GM10266 (cell line): Measurements from ENCODE around the gene APBA1.

Source experiments
- DNase-seq: peaks from one replicate; pipeline ENCODE4 v3.0.0; 2012; ENCODE audit errors: extremely low spot score
- TF ChIP-seq, protein P1 (sequence below): IDR thresholded peaks from 2 replicates; pipeline ENCODE4 v1.5.1; 2012; ENCODE audit warnings: mild to moderate bottlenecking, low read depth; ENCODE audit not compliant: control insufficient read depth, insufficient read depth; ENCODE audit errors: missing control alignments

Gene APBA1

DNA sequence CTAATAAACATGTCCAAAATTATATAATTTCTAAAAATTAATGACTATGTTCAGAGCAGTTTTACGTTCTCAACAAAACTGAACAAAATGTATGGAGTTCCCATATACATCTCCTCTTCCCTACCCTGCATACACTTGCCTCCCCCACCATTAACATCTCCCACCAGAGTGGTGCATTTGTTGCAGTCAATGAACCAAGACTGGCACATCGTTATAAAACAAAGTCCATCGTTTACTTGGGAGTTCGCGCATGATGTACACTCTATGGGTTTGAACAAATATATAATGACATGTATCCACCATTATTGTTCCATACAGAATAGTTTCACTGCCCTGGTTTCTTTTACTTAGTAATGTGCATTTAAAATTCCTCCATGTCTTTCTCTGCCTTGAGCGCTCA is 130.1 kb downstream of the APBA1 start:
- TF ChIP-seq, protein P1, sequence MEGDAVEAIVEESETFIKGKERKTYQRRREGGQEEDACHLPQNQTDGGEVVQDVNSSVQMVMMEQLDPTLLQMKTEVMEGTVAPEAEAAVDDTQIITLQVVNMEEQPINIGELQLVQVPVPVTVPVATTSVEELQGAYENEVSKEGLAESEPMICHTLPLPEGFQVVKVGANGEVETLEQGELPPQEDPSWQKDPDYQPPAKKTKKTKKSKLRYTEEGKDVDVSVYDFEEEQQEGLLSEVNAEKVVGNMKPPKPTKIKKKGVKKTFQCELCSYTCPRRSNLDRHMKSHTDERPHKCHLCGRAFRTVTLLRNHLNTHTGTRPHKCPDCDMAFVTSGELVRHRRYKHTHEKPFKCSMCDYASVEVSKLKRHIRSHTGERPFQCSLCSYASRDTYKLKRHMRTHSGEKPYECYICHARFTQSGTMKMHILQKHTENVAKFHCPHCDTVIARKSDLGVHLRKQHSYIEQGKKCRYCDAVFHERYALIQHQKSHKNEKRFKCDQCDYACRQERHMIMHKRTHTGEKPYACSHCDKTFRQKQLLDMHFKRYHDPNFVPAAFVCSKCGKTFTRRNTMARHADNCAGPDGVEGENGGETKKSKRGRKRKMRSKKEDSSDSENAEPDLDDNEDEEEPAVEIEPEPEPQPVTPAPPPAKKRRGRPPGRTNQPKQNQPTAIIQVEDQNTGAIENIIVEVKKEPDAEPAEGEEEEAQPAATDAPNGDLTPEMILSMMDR: no peak
- DNase-seq: no peak

DNA sequence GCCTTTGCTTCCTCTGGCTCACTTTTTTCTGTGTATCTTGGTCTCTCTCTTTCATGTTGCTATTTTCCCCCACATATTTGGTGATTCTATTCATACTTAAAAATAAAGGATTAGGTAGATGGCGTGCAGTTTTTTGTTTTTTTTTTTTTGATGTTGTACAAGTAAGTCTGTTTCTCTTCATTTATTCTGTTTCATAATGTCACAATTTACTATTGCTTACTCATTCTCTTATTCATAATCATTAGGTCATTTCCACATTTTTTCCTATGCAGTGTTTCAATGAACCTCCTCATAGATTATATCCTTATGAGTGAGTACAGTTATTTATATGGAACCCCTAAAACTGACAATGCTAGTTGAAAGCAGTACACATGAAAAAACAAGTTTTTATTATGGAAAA is 136.3 kb downstream of the APBA1 start:
- TF ChIP-seq, protein P1: no peak
- no peak for DNase-seq

DNA sequence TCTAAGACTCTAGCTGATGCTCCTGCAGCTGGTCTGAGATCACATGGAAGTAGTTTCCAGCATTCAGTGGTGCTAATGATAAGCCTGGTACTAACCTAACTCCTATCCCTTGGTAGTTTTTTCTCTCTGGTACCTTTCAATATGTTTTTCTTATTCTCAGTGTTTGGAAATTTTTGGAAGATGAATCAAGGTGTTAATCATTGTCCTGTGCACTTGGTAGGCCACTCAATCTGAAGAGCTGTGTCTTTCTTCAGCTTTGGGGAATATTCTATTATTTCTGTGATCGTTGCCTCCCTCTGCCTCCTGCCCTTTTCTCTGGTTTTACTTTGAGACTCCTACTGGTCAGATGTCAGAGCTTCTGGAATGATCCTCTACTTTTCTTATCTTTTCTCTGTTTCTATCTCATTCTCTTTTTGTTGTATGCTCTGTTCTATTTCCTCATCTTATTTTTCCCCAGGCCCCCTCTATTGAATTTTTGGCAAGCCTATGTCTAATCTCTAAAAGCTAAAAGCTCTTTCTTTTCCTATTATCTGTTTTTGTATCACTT is 136.8 kb downstream of the APBA1 start:
- no peak for DNase-seq
- TF ChIP-seq, protein P1: no peak

DNA sequence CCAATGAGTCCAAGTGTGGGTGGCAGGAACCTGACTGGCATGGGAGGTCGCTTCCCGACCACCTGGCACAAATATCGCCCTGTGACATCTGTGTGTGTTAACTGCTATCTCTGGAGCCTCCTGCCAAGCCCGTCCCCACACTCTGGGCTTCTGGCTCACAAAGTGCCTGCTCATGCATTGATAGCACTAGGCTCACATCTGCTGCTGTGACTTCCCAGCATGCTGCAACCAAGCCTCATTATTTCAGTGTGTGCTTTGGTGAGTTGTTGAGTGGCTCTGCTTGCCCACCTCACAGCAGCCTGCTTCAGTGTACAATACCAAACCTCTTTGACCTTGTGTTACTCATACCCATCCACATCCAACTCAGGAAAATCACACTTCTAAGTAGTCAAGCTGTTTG is 139.8 kb downstream of the APBA1 start:
- TF ChIP-seq, protein P1: no peak
- no peak for DNase-seq

DNA sequence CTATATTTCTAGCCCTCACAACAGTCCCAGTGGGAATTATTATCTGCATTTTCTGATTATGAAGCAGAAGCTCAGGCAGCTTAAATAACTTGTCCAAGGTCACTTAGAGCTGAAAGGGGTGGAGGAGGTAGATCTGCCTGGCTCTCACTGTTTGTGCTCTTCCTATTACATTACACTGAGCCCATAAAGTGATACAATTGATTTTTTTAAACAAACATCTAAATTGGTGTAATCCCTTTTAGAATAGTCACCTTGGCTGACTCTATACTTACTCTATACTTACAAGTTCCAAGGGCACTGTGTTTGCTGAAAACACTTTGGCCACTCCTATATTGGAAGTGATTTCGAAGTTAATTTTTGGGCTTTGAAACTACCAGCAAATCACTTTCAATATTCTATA is 144.7 kb downstream of the APBA1 start:
- TF ChIP-seq, protein P1: no peak

DNA sequence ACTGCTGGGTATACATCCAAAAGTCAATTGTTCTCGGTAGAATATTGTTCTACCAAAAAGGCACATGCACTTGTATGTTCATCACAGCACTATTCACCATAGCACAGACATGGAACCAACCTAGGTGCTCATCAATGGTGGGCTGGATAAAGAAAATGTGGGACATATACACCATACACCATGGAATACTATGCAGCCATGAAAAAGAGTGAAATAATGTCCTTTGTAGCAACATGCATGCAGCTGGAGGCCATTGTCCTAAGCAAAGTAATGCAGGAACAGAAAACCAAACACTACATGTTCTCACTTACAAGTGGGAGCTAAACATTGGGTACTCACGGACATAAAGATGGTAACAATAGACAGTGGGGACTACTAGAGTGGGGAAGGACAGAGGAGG is 145.5 kb downstream of the APBA1 start:
- no peak for DNase-seq
- TF ChIP-seq, protein P1: no peak

More for the DNA sequence above, 144.7 kb downstream of the APBA1 start:
- no peak for DNase-seq

DNA sequence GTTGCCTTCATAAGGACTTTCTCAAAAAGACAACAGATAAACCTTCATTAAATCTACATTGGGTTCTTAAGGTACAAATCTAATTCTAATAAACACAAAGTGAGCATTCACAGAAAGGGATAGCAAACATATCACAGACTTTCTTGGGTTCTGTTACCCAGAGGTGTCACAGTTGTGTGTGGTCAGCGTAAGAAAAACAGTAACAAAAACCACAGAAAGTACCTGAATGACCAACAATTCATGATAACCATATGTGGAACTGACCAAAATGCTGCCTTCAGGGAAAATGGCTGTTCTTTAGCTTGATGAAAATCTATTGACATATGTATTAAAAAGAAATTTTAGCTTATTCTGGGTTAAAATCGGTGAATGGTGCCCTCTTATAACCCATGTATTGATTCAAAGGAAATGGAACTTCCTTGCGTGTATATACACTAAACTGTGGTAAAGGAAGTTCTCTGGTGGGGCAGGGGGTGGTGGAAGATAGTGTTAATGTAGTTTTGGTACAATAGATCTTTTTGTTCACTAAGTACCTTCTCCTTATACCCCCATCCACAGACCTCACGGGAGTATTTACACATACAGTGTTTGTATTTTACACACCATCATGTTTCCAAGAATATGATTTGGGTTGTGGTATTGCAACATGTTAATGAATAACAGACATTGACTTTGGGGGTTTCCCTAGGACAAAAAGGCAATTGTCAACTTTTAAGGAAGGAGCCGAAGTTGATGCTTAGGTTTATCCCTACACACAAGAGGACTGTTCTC is 152.5 kb downstream of the APBA1 start:
- no peak for DNase-seq
- TF ChIP-seq, protein P1: no peak
